NCI-H2107 treated with DMSO at 0.1 percent for 48 hours (cell line): ENCODE measurements around the gene ERCC6L2.

ENCODE experiments used
- DNase-seq: peaks from one replicate; lab custom pipeline; 2025; ENCODE audit not compliant: unreplicated experiment; lab: John Stamatoyannopoulos, UW

The ERCC6L2 gene

GRCh38 chr9:95862343-95862742 lies 13.1 kb upstream of the ERCC6L2 start:
- DNase-seq, result no peak

- DNase-seq, result no peak
Measured at GRCh38 chr9:95864852-95865580, 10.5 kb upstream of the ERCC6L2 start.

- DNase-seq, result no peak
Measured at GRCh38 chr9:95870352-95870751, 5.1 kb upstream of the ERCC6L2 start.

DNA sequence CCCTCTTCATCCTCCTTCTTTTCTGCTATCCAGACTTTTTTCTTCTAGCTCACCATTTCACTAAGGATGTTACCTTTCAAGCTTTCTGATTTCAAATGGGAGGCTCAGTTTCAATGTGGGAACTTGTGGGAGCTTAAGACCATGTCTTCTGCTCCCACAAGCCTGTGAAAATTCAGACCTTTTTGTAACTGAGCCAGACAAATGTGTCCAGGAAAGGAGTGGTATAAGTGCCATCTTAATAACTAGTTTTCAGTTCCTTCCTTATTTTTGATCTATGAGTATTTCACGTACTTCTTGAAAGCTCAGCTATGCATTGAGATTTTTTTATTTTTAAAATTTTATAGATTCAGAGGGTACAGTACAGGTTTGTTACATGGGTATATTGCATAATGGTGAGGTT lies 4.6 kb upstream of the ERCC6L2 start:
- DNase-seq, result no peak

- DNase-seq, result no peak
Measured at GRCh38 chr9:95874303-95874988, 1.0 kb upstream of the ERCC6L2 start.

DNA sequence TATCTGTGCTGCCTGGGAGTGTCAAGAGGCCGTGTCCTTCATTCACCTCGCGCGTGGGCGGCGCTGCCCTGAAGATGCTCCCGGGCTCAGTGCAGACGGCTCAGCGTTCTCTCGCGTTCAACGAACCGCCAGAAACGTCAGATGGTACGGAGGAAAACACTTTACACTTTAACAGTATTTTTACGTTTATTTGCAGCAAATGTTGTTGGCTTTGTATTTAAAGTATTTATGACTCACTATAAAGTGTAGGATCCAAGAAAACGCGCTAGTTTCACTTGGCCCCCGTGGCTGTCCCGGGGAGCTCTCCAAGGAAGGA lies 544 bp upstream of the ERCC6L2 start:
- DNase-seq, result no peak

DNA sequence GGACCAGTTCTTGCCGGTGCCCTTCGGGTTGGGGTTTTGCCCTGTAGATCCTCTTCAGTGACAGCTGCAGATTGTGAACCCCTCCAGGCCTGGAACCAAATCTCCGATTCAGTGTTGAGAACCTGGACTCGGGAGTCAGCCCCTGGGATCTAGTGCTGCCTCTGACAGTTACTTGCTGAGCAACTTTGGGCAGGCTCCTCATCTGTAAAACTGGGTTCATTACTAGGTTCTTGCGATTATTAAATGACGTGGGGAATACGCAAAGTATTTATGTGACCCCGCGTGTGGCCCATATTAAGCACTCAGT lies 600 bp downstream of the ERCC6L2 start:
- no peak for DNase-seq

GRCh38 chr9:95876595-95876994 lies 1.1 kb downstream of the ERCC6L2 start:
- no peak for DNase-seq

- DNase-seq, result no peak
Measured at GRCh38 chr9:95877984-95878383, 2.5 kb downstream of the ERCC6L2 start.

DNA sequence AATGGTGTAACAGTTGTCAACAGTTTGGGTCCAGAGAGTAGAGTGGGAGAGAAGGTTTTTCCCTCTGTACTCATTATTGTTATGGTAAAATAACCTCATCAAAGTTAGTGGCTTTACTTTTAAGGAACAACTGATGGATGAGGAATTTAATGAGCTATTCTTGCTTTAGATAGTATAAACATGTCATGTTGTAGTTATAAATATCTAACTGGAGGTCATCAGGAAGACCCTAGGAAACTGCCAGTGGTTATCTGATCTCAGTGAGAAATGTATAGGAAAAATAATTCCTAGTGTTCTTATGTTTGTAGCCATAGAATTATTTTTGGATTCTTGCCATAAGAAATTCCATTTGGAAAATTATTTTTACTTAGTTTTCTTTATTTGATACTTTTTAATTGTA lies 4.1 kb downstream of the ERCC6L2 start:
- DNase-seq, result no peak

GRCh38 chr9:95880021-95880690 lies 4.7 kb downstream of the ERCC6L2 start:
- DNase-seq, result no peak

DNA sequence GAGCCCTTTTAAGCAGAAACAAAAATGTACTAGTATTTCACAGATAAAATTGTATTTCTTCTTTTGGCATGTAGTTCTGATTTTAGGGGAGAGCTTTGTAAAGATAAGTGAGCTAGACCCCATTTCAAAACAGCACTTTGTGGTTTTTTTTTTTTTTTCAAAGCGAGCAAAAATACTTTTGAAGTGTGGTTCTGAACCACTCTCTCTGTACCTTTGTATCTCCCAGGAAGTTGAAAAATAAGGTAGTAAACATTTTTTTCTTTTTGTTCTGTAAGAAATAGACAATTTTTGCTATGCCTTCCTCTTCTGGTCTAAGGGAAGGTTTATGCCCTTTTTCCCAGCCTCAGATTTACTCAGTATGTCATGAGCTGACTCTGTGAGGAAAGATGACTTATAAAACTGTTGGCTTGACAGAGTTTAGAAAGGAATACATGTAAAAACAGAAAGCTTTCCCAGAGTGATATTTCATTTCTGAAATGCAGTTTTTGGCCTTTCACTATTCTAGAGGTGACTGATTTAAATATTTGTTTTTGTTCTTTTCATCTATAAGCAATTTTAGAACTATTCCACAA lies 12.5 kb downstream of the ERCC6L2 start:
- DNase-seq, result no peak

DNA sequence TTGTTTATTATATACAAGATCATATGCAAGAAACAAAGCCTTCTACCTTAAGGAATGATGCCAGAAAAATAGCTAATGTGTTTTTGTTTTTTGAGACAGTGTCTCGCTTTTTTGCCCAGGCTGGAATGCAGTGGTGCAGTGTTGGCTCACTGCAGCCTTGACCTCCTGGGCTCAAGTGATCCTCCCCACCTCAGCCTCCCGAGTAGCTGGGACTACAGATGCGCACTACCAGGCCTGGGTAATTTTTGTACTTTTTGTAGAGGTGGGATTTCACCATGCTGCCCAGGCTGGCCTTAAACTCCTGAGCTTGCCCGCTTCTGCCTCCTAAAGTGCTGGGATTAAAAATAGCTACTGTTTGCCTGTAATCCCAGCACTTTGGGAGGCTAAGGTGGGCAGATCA lies 15.1 kb downstream of the ERCC6L2 start:
- DNase-seq, result no peak

DNA sequence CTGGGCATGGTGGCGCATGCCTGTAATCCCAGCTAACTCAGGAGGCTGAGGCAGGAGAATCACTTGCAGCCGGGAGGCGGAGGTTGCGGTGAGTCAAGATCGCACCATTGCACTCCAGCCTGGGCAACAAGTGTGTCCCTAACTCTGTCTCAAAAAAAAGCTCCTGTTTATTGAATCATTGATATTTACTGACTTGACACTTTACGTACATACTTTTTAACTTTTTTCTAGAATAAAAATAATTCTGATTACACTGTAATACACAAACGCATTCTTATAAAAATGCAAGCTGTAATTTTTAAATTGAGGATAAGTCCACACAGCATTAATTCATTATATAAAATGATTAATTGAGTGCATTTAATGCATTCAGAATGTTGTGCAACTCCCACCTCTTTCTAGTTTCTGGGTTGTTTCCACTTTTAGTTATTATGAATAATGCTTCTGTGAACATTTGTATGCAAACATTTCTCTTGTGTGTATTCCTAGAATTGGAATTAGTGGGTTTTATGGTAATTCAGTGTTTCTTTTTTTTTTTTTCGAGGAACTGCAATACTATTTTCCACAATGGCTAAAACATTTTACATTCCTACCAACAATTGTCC lies 15.7 kb downstream of the ERCC6L2 start:
- DNase-seq, result no peak

DNA sequence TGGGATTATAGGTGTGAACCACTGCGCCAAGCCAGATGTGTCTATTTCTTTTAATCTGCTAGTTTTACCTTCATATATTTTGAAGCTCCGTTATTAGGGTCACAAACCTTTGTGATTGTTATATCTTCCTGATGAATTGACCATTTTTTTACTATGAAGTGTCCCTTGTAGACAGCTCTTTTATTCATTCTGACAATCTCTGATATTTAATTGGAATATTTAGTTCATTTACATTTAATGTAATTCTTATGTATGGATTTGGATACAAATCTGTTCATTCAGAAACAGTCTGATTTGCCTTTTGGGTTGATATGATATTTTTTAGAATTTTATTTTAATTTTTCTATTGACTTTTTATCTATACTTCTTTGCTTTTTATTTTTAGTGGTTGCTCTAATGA lies 17.2 kb downstream of the ERCC6L2 start:
- no peak for DNase-seq

GRCh38 chr9:95896580-95896979 lies 21.1 kb downstream of the ERCC6L2 start:
- DNase-seq, result no peak

DNA sequence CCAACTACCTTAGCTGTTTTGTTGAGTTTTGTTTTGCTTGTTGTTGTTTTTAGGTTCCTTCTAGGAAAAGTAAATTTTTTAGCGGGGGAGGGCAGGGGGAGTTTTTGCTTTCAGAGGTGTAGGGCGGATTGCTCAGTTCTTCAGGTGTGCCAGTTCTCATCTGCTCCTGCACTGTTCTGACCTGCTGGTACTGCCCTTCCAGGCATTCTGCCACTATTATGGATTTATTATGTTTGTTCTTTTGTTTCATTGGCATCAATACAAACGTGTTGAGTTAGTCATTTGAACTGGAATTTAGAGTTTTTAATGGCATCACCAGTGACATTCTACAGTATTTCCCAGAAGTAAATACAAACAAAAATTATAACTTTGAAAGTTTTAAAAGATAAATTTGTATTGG lies 26.0 kb downstream of the ERCC6L2 start:
- no peak for DNase-seq

DNA sequence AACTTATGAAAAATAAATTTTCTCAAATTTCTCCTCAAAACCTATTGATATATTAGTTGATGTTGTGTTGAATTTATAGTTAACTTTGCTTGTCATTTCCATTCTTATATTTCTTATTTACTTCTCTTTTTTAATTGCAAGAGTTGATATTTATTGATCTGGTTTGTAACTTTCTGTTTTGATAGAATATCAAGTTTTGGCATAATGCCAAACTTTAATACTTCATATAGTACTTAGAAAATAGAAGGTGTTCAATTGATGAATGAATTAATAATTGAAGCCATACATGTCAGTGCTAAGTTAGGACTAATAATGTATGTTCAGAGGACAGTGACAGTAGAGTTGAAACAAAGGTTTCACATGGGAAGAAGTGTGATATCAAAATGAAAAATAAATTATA lies 27.9 kb downstream of the ERCC6L2 start:
- no peak for DNase-seq

DNA sequence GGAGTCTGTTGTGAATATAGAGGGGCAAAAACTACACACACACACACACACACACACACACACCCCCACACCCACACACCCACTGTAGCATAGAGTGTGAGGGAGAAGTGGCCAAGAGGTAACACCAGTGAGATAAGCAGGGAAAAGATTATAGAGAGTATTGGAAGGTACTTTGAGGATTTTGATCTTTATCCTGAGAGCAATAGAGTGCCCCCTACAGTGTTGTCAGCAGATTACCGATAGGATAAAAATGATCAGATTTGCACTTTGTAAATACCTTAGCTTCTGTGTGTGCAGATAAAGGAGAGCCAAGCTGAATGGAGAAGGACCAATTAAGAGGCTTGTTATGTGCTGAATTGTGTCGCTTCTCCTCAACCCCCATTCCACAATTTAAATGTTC lies 32.3 kb downstream of the ERCC6L2 start:
- DNase-seq, result no peak

DNA sequence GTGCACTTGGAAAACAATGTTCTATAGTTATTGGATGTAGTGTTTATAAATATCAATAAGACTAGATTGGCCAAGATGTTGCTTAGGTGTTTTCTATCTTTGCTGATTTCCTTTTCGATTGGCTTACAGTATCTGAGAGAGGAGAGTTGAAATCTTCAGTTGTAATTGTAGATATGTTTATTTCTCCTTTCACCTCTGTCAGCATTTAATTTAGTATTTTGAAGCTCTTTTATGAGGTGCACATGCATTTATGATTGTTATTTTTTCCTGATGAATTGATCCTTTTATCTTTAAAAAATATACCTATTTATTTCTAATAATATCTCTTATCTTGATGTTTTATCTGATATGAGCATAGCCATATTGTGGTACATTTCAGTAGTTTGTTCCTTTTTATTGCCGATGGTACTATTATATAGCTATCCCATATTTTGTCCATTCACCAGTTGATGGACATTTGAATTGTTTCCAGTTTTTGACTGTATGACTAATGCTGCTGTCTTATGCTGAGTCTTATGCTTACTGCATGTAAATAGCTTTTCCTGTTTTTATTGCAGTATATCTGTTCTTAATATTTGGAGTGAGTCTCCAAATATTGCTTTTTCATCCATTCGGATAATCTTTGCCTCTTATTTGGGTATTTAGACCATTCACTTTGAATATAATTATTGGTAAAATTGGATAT lies 34.7 kb downstream of the ERCC6L2 start:
- DNase-seq, result no peak

GRCh38 chr9:95910770-95911340 lies 35.4 kb downstream of the ERCC6L2 start:
- no peak for DNase-seq
